ENCODE measurements around the gene INTS1.

- TF ChIP-seq CTCF (IDR thresholded peaks at IDR 0.05; ENCODE audit: low read depth, low read length, poor library complexity, severe bottlenecking) = no peak
- TF ChIP-seq EZH2phosphoT487 (IDR thresholded peaks at IDR 0.05; ENCODE audit: borderline replicate concordance, low read length) = no peak
Measured at GRCh38 chr7:1444925-1445322, 59.3 kb downstream of the INTS1 start.
